Ishikawa (cell line): ENCODE data around the gene AFF2.

Source experiments
- CEBPB ChIP-seq: IDR thresholded peaks from 2 replicates; pipeline ENCODE4 v1.6.1; 2012
- EP300 ChIP-seq: IDR thresholded peaks from 2 replicates; pipeline ENCODE4 v1.6.1; 2012; ENCODE audit warnings: borderline replicate concordance
- FOXM1 ChIP-seq: IDR thresholded peaks from 2 replicates; pipeline ENCODE4 v1.6.1; 2012; ENCODE audit warnings: low read depth, borderline replicate concordance
- MAX ChIP-seq: IDR thresholded peaks from 2 replicates; pipeline ENCODE4 v1.6.1; 2012
- RAD21 ChIP-seq: IDR thresholded peaks from 2 replicates; pipeline ENCODE4 v1.6.1; 2012; ENCODE audit warnings: low read depth
- REST ChIP-seq: IDR thresholded peaks from 2 replicates; pipeline ENCODE4 v1.6.1; 2012; ENCODE audit warnings: low read depth, mild to moderate bottlenecking
- TCF12 ChIP-seq: IDR thresholded peaks from 2 replicates; pipeline ENCODE4 v1.6.1; 2012; ENCODE audit warnings: low read depth
- TEAD4 ChIP-seq: IDR thresholded peaks from 2 replicates; pipeline ENCODE4 v1.6.1; 2012
- USF1 ChIP-seq: IDR thresholded peaks from 2 replicates; pipeline ENCODE4 v1.6.1; 2012

- no peak for TF ChIP-seq REST
- no peak for TF ChIP-seq RAD21
- TF ChIP-seq FOXM1 = no peak
- TF ChIP-seq TCF12 = no peak
- no peak for TF ChIP-seq USF1
- no peak for TF ChIP-seq EP300
- TF ChIP-seq MAX = no peak
- no peak for TF ChIP-seq CEBPB
- no peak for TF ChIP-seq TEAD4
Measured at GRCh38 chrX:148774276-148774675, 273.9 kb downstream of the AFF2 start.
